Esophagus (tissue), 2 donors: Measurements from ENCODE around the gene FBXO39. TPM values are rescaled to one million over a fixed set of nuclear protein-coding genes. Genes with fewer than 3 reads are reported as not detected.
A peak's percentile ranks its signal among the peaks of the same experiment; 100 is the strongest.

Experiments used
- H3K27ac ChIP-seq, 2 donors: one replicate each; pipeline ENCODE4 v1.5.1; 2013; ENCODE audit warnings: low read depth in 2 of 2, mild to moderate bottlenecking in 2 of 2, inconsistent platforms in 1 of 2, low read length in 1 of 2, moderate library complexity in 1 of 2
- H3K27me3 ChIP-seq, 2 donors: one replicate each; pipeline ENCODE4 v1.6.1; 2013; ENCODE audit warnings: low read length in 2 of 2, control low read depth in 1 of 2, mild to moderate bottlenecking in 1 of 2; ENCODE audit not compliant: insufficient read depth in 2 of 2, control insufficient read depth in 1 of 2
- H3K36me3 ChIP-seq, 2 donors: one replicate each; pipeline ENCODE4 v1.6.1; 2013; ENCODE audit warnings: low read length in 1 of 2; ENCODE audit not compliant: control insufficient read depth in 2 of 2, insufficient read depth in 2 of 2
- H3K4me1 ChIP-seq, 2 donors: one replicate each; pipeline ENCODE4 v1.6.1; 2013; ENCODE audit warnings: low read length in 1 of 2; ENCODE audit not compliant: control insufficient read depth in 2 of 2, insufficient read depth in 2 of 2
- H3K4me3 ChIP-seq, 2 donors: one replicate each; pipeline ENCODE4 v1.5.1; 2013; ENCODE audit warnings: low read length in 2 of 2, mild to moderate bottlenecking in 2 of 2, low read depth in 1 of 2, moderate library complexity in 1 of 2
- H3K9me3 ChIP-seq, 2 donors: one replicate each; pipeline ENCODE4 v1.6.1; 2013; ENCODE audit warnings: mild to moderate bottlenecking in 2 of 2, low read depth in 1 of 2, low read length in 1 of 2, moderate library complexity in 1 of 2; ENCODE audit not compliant: control insufficient read depth in 2 of 2, insufficient read depth in 1 of 2
- WGBS, 2 donors: extraction: QIAGEN DNeasy Blood & Tissue Kit; methylation state at CpG; one replicate each; pipeline ENCODE4 v1.1.7; 2013; 5-methylcytosine and 5-hydroxymethylcytosine counted together
- polyA plus RNA-seq, 2 donors: library from polyadenylated mRNA; stranded (reverse); fragments of 200-250 nt; gene quantifications; one replicate each; pipeline ENCODE4 v1.2.3, GENCODE V29; 2013
- donor health status: healthy with polysubstance abuse.
- donor health status: Bipolar disorder and iron deficiency.

Gene FBXO39
- polyA plus RNA-seq, 2 donors: 0.28 to 0.61 TPM

DNA sequence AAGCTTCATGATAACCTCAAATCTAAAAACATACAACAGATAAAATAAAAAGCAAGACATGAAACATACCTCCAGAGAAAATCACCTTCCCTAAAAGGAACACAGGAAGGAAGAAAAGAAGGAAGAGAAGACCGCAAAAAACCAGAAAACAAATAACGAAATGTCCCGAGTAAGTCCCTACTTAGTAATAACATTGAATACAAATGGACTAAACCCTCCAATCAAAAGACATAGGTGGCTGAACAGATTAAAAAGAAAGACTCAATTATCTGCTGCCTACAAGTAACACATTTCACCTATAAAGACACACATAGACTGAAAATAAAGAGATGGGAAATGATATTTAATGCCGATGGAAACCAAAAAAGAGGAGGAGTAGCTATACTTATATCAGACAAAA, 6.2 kb downstream of the FBXO39 start:
- WGBS, 2 donors: 93 to 97% methylated on average over 4 of the region's 4 CpGs
- Histone ChIP-seq H3K9me3 (no peaks in the 10 kb centered on the region), H3K27me3 (no peaks in the 10 kb centered on the region), H3K36me3 (no peaks in the 10 kb centered on the region), H3K27ac (no peak overlapping the region), H3K4me1 (peaks cover 0 to 2% of the 10 kb centered on the region in 2 donors), H3K4me3 (no peak overlapping the region)

DNA sequence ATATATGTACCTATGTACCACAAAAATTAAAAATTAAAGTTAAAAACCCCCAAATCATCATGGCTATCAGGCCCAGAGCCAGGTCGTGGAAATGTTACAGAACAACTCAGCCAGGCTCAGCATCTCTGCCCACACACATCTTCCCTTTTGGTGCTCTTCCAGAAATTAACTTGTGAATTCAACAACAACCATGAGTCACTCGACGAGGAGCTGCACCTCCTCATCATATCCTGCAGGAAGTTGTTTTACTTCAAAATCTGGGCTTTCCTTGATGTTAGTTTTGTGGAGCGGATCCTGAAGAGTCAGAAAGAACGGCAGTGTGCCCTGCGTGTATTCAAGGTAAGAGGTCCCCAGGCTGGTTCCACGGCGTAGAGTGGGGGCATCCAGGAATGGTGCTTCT, 10.6 kb downstream of the FBXO39 start:
- WGBS, 2 donors: 35 to 50% methylated on average over 8 of the region's 8 CpGs
- Histone ChIP-seq H3K27me3 (peaks cover 0 to 2% of the 10 kb centered on the region in 2 donors), H3K36me3 (no peaks in the 10 kb centered on the region), H3K4me3 (peak overlapping the region; percentile 29 to 33), H3K9me3 (no peaks in the 10 kb centered on the region), H3K27ac (peak overlapping the region; percentile 61 to 75), H3K4me1 (peaks cover 0 to 4% of the 10 kb centered on the region in 2 donors)

GRCh38 chr17:6787081-6787693, 11.2 kb downstream of the FBXO39 start:
- peak overlapping the region; percentile 61 to 75 for H3K27ac ChIP-seq
- H3K27me3 ChIP-seq: peaks cover 0 to 3% of the 10 kb centered on the region in 2 donors
- H3K4me3 ChIP-seq: peak overlapping the region in 1 of 2 donors; percentile 33
- peaks cover 0 to 4% of the 10 kb centered on the region in 2 donors for H3K4me1 ChIP-seq
- 22 to 36% methylated on average over 10 of the region's 10 CpGs for WGBS, 2 donors
- no peaks in the 10 kb centered on the region for H3K36me3 ChIP-seq
- no peaks in the 10 kb centered on the region for H3K9me3 ChIP-seq

- peaks cover 0 to 6% of the 10 kb centered on the region in 2 donors for H3K27me3 ChIP-seq
- WGBS, 2 donors: 42 to 48% methylated on average over 4 of the region's 4 CpGs
- no peak overlapping the region for H3K4me3 ChIP-seq
These were observed 13.1 kb downstream of the FBXO39 start for GRCh38 chr17:6789146-6789545.

GRCh38 chr17:6793748-6794493, 17.9 kb downstream of the FBXO39 start:
- Histone ChIP-seq H3K9me3 (no peaks in the 10 kb centered on the region), H3K27ac (no peak overlapping the region), H3K4me3 (no peak overlapping the region), H3K36me3 (no peaks in the 10 kb centered on the region), H3K27me3 (peaks cover 0 to 6% of the 10 kb centered on the region in 2 donors), H3K4me1 (peaks cover 0 to 4% of the 10 kb centered on the region in 2 donors)
- 70 to 73% methylated on average over 5 of the region's 5 CpGs for WGBS, 2 donors

More at GRCh38 chr17:6789146-6789545, 13.1 kb downstream of the FBXO39 start:
- H3K4me1 ChIP-seq: peaks cover 0 to 4% of the 10 kb centered on the region in 2 donors
- no peak overlapping the region for H3K27ac ChIP-seq
- no peaks in the 10 kb centered on the region for H3K36me3 ChIP-seq
- no peaks in the 10 kb centered on the region for H3K9me3 ChIP-seq

DNA sequence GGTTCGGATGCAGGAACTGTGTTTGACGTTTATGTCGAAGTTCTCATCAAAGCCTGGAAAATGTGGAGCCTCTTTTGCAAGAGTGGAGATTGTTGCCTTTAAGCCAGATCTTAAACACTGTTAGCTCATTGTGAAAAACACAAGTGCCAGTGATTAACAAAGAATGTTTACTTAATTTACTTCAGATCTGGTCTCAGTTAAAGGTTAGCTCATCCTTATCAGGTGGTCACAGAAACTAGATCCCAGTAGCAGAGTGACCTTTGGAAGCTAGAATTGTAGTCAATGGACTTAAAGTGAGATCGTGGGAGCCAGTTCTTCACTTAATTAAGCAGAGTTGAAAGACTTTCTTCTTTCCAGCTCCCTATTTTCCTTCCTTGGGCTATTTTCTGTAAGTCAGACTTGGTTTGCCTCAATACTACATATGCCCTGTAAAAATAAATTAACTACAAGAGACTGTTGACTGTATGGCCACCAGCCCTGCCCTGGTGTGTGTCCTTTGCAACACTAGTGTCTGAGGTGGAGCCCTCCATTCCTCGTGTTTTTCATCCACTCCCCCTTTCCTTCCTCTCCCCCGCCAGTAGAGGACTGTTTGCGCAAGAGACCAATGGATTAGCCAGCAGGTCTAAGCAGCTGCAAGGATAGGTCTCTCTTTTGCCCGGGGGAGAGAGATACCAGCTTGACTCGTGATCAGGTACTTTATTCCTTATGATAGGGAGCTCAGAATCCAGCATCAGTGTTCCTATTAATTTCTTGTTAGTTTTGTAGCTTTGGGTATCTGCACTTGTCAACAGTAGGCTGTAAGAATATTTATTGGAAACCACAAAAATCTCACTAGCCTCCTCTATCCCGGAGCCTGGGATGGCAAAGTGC, 20.2 kb downstream of the FBXO39 start:
- no peaks in the 10 kb centered on the region for H3K9me3 ChIP-seq
- no peaks in the 10 kb centered on the region for H3K36me3 ChIP-seq
- no peak overlapping the region for H3K27ac ChIP-seq
- H3K4me3 ChIP-seq: no peak overlapping the region
- WGBS, 2 donors: 57 to 63% methylated on average over 10 of the region's 10 CpGs
- H3K27me3 ChIP-seq: peaks cover 0 to 6% of the 10 kb centered on the region in 2 donors
- peaks cover 0 to 2% of the 10 kb centered on the region in 2 donors for H3K4me1 ChIP-seq

GRCh38 chr17:6796887-6797490, 21.0 kb downstream of the FBXO39 start:
- Histone ChIP-seq H3K36me3 (no peaks in the 10 kb centered on the region), H3K27me3 (peaks cover 0 to 3% of the 10 kb centered on the region in 2 donors), H3K4me1 (peaks cover 0 to 2% of the 10 kb centered on the region in 2 donors), H3K4me3 (no peak overlapping the region), H3K9me3 (no peaks in the 10 kb centered on the region), H3K27ac (no peak overlapping the region)
- 43 to 59% methylated on average over 2 of the region's 2 CpGs for WGBS, 2 donors

- H3K4me1 ChIP-seq: peaks cover 0 to 2% of the 10 kb centered on the region in 2 donors
- H3K4me3 ChIP-seq: no peak overlapping the region
- H3K36me3 ChIP-seq: no peaks in the 10 kb centered on the region
- H3K27me3 ChIP-seq: no peaks in the 10 kb centered on the region
- WGBS, 2 donors: 79 to 80% methylated on average over 8 of the region's 8 CpGs
- no peak overlapping the region for H3K27ac ChIP-seq
- H3K9me3 ChIP-seq: no peaks in the 10 kb centered on the region
These were observed 21.8 kb downstream of the FBXO39 start for GRCh38 chr17:6797718-6798351.

DNA sequence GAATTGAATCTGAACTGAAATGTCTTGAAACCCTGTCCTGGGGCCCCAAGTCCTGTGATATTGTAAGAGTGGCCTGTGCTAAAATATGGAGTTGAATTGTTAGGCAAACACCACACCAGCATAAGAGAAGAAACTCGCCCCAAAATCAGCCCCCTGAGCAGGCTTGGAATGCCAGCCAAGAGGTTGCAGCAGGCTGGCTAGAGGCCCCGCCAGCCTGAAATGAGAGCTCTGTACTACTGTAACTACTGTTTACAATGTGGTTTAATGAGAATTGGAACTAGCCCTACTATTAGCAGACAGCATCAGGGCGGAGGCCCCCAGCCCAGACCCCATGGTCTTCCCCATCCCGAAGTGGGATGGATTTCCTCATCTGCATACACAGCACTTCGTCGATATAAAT, 23.7 kb downstream of the FBXO39 start:
- peaks cover 0 to 2% of the 10 kb centered on the region in 2 donors for H3K4me1 ChIP-seq
- no peak overlapping the region for H3K27ac ChIP-seq
- WGBS, 2 donors: 82 to 87% methylated on average over 6 of the region's 6 CpGs
- H3K27me3 ChIP-seq: no peaks in the 10 kb centered on the region
- H3K4me3 ChIP-seq: no peak overlapping the region
- H3K36me3 ChIP-seq: no peaks in the 10 kb centered on the region
- no peaks in the 10 kb centered on the region for H3K9me3 ChIP-seq
